ENCODE data around the gene TAF5.

- no peak for TF ChIP-seq CTCF (IDR thresholded peaks at IDR 0.05)
- no peak for TF ChIP-seq POLR2A (IDR thresholded peaks at IDR 0.05)
- no peak for TF ChIP-seq POLR2AphosphoS5 (IDR thresholded peaks at IDR 0.05)
Observed at GRCh38 chr10:103417601-103418000, 49.8 kb downstream of the TAF5 start.

All from breast epithelium (tissue), 3 donors.